Fibroblast of lung (primary cell): ENCODE results near the gene GP1BB. TPM values are rescaled to one million over a fixed set of nuclear protein-coding genes. Genes with fewer than 3 reads are reported as not detected.

Experiments
- DNase-seq, 2 donors: peaks; one replicate each; pipeline versions ENCODE4 v3.0.0 to v3.0.0-alpha.2; 2010; ENCODE audit warnings: low read depth in 2 of 2
- H2AFZ ChIP-seq: 2 replicates; pipeline ENCODE4 v1.5.1; 2012; ENCODE audit warnings: low read length, control low read depth, inconsistent platforms
- H3K27ac ChIP-seq: 2 replicates; pipeline ENCODE4 v1.5.1; 2011; ENCODE audit warnings: low read length, control low read depth; ENCODE audit not compliant: insufficient read depth
- H3K27me3 ChIP-seq: 2 replicates; pipeline ENCODE4 v1.5.1; 2011; ENCODE audit warnings: mild to moderate bottlenecking, low read length; ENCODE audit not compliant: control insufficient read depth, insufficient read depth
- H3K36me3 ChIP-seq: 2 replicates; pipeline ENCODE4 v1.5.1; 2011; ENCODE audit warnings: low read length; ENCODE audit not compliant: control insufficient read depth, insufficient read depth
- H3K4me1 ChIP-seq: 2 replicates; pipeline ENCODE4 v1.5.1; 2011; ENCODE audit warnings: low read length; ENCODE audit not compliant: control insufficient read depth, insufficient read depth; ENCODE audit errors: extremely low read depth
- H3K4me2 ChIP-seq: 2 replicates; pipeline ENCODE4 v1.5.1; 2011; ENCODE audit warnings: low read length, control low read depth; ENCODE audit not compliant: insufficient read depth; ENCODE audit errors: extremely low read depth
- H3K4me3 ChIP-seq, 4 experiments: fragments of 200-600 bp in 1 of 4; sonication (generic) in 1 of 4; replicated peaks in 1 of 4; 2 replicates each; pipeline ENCODE4 v1.5.1; 2011 to 2016; ENCODE audit warnings: low read length in 4 of 4, low read depth in 3 of 4, mild to moderate bottlenecking in 3 of 4, control low read depth in 2 of 4, inconsistent platforms in 1 of 4, mixed read lengths in 1 of 4; ENCODE audit not compliant: insufficient read depth in 1 of 4; ENCODE audit errors: control extremely low read depth in 1 of 4
- H3K79me2 ChIP-seq: 2 replicates; pipeline ENCODE4 v1.5.1; 2012; ENCODE audit warnings: mild to moderate bottlenecking, low read length, inconsistent platforms; ENCODE audit not compliant: control insufficient read depth, insufficient read depth
- H3K9ac ChIP-seq: 2 replicates; pipeline ENCODE4 v1.5.1; 2011; ENCODE audit warnings: mild to moderate bottlenecking, low read length, control low read depth; ENCODE audit not compliant: insufficient read depth
- H3K9me3 ChIP-seq: 2 replicates; pipeline ENCODE4 v1.5.1; 2012; ENCODE audit warnings: low read depth, low read length; ENCODE audit not compliant: control insufficient read depth, insufficient read depth
- H4K20me1 ChIP-seq: 2 replicates; pipeline ENCODE4 v1.5.1; 2011; ENCODE audit warnings: low read length; ENCODE audit not compliant: control insufficient read depth, insufficient read depth; ENCODE audit errors: extremely low read depth
- EZH2 ChIP-seq: IDR thresholded peaks from 2 replicates; pipeline ENCODE4 v1.5.1; 2012; ENCODE audit warnings: low read length, control low read depth, mild to moderate bottlenecking; ENCODE audit errors: missing control alignments
- polyA plus RNA-seq, 2 donors: library from polyadenylated mRNA; depleted of rRNA in 1 of 2; stranded (reverse) in 1 of 2; unstranded in 1 of 2; fragments of >200 nt; gene quantifications; 2 replicates each; pipeline ENCODE4 v1.2.1, GENCODE V29; 2011 to 2012; ENCODE audit warnings: missing spikeins in 1 of 2
- total RNA-seq: library from RNA; depleted of rRNA; stranded (reverse); fragments of >200 nt; gene quantifications from 2 replicates; pipeline ENCODE4 v1.2.1, GENCODE V29; 2014
- TF ChIP-seq, protein P1 (sequence below), 2 donors: IDR thresholded peaks in 1 of 2; conservative IDR thresholded peaks in 1 of 2; 1 replicate in 1 of 2; 2 replicates in 1 of 2; pipeline ENCODE4 v1.5.1; 2011 to 2012; ENCODE audit warnings: low read length in 2 of 2, control low read depth in 1 of 2, inconsistent platforms in 1 of 2, low read depth in 1 of 2, mild to moderate bottlenecking in 1 of 2

Gene GP1BB
- total and polyA plus RNA-seq, 2 donors (not counting 1 experiment from before 2014, with no cell fraction given): 0.50 to 1.8 TPM

DNA sequence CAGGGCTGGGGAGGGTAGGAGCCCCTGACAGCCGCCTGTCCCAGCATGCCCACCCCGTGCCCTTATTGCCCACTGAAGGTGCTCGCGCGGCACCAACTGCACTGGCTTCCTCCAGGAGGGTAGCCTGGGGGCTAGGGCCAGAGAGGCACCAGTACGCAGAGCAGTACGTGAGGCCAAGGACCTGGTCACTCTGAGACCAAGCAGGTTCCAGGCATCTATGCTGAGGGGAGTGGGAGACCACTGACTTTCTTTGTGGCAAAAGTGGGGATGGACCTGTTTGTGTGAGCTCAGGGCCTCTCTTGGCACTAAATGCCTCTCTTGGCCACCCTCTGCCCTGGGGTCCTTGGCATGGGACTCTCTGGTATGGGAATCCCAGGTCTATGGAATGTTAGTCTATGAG is 10.8 kb downstream of the GP1BB start:
- no peak for DNase-seq
- H3K79me2 ChIP-seq: no peaks in the 10 kb centered on the region
- H3K4me2 ChIP-seq: no peak overlapping the region
- H3K4me1 ChIP-seq: no peaks in the 10 kb centered on the region
- no peaks in the 10 kb centered on the region for H3K27me3 ChIP-seq
- no peaks in the 10 kb centered on the region for H4K20me1 ChIP-seq
- no peak overlapping the region for H3K4me3 ChIP-seq
- no peak overlapping the region for H2AFZ ChIP-seq
- no peak overlapping the region for H3K9ac ChIP-seq
- H3K9me3 ChIP-seq: no peaks in the 10 kb centered on the region
- H3K27ac ChIP-seq: no peak overlapping the region
- TF ChIP-seq EZH2: no peak
- TF ChIP-seq, protein P1, sequence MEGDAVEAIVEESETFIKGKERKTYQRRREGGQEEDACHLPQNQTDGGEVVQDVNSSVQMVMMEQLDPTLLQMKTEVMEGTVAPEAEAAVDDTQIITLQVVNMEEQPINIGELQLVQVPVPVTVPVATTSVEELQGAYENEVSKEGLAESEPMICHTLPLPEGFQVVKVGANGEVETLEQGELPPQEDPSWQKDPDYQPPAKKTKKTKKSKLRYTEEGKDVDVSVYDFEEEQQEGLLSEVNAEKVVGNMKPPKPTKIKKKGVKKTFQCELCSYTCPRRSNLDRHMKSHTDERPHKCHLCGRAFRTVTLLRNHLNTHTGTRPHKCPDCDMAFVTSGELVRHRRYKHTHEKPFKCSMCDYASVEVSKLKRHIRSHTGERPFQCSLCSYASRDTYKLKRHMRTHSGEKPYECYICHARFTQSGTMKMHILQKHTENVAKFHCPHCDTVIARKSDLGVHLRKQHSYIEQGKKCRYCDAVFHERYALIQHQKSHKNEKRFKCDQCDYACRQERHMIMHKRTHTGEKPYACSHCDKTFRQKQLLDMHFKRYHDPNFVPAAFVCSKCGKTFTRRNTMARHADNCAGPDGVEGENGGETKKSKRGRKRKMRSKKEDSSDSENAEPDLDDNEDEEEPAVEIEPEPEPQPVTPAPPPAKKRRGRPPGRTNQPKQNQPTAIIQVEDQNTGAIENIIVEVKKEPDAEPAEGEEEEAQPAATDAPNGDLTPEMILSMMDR (conservative IDR thresholded peaks at IDR 0.05 in 1 of 2, IDR thresholded peaks at IDR 0.05 in 1 of 2; ENCODE audit: low read depth in 1 of 2, low read length in 2 of 2): no peak
- no peaks in the 10 kb centered on the region for H3K36me3 ChIP-seq

GRCh38 chr22:19734837-19735382 is 11.6 kb downstream of the GP1BB start:
- Histone ChIP-seq H3K4me3 (no peak overlapping the region), H3K4me2 (no peak overlapping the region), H4K20me1 (no peaks in the 10 kb centered on the region), H3K9ac (no peak overlapping the region), H2AFZ (no peak overlapping the region), H3K27ac (no peak overlapping the region), H3K36me3 (no peaks in the 10 kb centered on the region), H3K9me3 (no peaks in the 10 kb centered on the region), H3K4me1 (no peaks in the 10 kb centered on the region), H3K27me3 (no peaks in the 10 kb centered on the region), H3K79me2 (no peaks in the 10 kb centered on the region)
- TF ChIP-seq, protein P1 (conservative IDR thresholded peaks at IDR 0.05 in 1 of 2, IDR thresholded peaks at IDR 0.05 in 1 of 2; ENCODE audit: low read depth in 1 of 2, low read length in 2 of 2): no peak
- no peak for TF ChIP-seq EZH2
- DNase-seq: no peak

DNA sequence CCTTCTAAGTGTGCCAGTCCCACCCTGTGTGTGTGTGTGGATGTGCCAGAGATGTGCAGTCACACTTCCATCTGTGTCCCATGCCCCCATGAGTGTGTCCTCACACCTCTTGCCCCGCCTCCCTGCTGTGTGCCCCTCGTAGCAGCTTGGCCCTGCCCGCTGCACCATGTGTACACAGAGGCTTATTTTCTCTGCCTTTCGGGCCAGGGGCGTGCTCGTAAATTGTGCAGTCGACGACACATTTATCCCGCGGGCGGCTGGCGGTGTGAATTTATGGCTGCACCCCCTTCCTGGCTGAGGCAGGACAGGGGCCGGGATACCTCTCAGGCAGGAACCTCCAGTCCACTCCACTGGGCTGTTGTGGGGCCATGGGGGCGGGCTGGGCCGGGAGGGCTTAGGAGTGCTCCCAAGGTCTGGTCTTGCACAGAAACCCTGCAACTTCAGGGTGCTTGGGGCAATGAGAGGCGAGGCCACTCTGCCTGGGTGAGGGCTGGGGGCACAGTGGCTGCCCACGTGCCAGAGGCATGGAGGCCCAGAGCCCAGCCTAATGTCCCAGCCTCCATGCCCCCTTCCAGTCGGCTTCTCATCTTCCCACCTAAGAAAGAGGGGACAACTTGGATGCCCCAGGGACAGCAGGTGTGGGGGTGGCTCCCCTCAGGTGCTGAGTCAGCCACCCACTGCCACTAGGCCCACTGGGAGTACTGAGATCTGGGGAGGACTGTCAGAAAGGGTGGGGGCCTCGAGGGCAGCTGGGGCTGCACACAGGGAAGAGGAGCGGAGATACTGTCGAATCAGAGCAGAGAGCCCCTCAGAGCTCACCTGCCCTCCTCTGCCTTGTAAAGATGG is 12.5 kb downstream of the GP1BB start:
- Histone ChIP-seq H3K27ac (no peak overlapping the region), H4K20me1 (no peaks in the 10 kb centered on the region), H3K79me2 (no peaks in the 10 kb centered on the region), H3K4me2 (no peak overlapping the region), H3K36me3 (no peaks in the 10 kb centered on the region), H2AFZ (no peak overlapping the region), H3K4me3 (no peak overlapping the region), H3K9me3 (no peaks in the 10 kb centered on the region), H3K4me1 (no peaks in the 10 kb centered on the region), H3K9ac (no peak overlapping the region), H3K27me3 (no peaks in the 10 kb centered on the region)
- TF ChIP-seq, protein P1 (conservative IDR thresholded peaks at IDR 0.05 in 1 of 2, IDR thresholded peaks at IDR 0.05 in 1 of 2; ENCODE audit: low read depth in 1 of 2, low read length in 2 of 2): no peak
- no peak for TF ChIP-seq EZH2
- no peak for DNase-seq
